Sigmoid colon (tissue), 7 donors: ENCODE data around the gene USP40. TPM values are rescaled to one million over a fixed set of nuclear protein-coding genes. Genes with fewer than 3 reads are reported as not detected.

Experiments used
- DNase-seq: peaks from one replicate; pipeline ENCODE4 v3.0.0-alpha.2; 2019
- H3K27ac ChIP-seq, 4 donors: fragments of 200-600 bp; sonication (generic); one replicate each; pipeline ENCODE4 v1.5.1; 2016 to 2019; ENCODE audit warnings: mild to moderate bottlenecking in 1 of 4
- H3K27me3 ChIP-seq, 3 donors: fragments of 200-600 bp; sonication (generic); one replicate each; pipeline ENCODE4 v1.5.1; 2019; ENCODE audit warnings: mild to moderate bottlenecking in 1 of 3
- H3K36me3 ChIP-seq, 4 donors: fragments of 200-600 bp; sonication (generic); one replicate each; pipeline ENCODE4 v1.5.1; 2016 to 2019
- H3K4me1 ChIP-seq, 4 donors: fragments of 200-600 bp; sonication (generic); one replicate each; pipeline ENCODE4 v1.5.1; 2017 to 2019
- H3K4me3 ChIP-seq, 4 donors: fragments of 200-600 bp; sonication (generic); one replicate each; pipeline ENCODE4 v1.5.1; 2017 to 2019; ENCODE audit warnings: mild to moderate bottlenecking in 2 of 4, moderate library complexity in 1 of 4
- H3K9me3 ChIP-seq, 4 donors: fragments of 200-600 bp in 3 of 4; sonication (generic) in 3 of 4; one replicate each; pipeline versions ENCODE4 v1.5.1 to v1.6.1; 2013 to 2019
- CTCF ChIP-seq, 4 experiments: fragments of 450-650 bp in 3 of 4; fragments of 200-600 bp in 1 of 4; IDR thresholded peaks; one replicate each; pipeline ENCODE4 v1.5.1; 2016 to 2019; ENCODE audit warnings: antibody characterized with exemption in 4 of 4, mild to moderate bottlenecking in 3 of 4, moderate library complexity in 2 of 4
- EP300 ChIP-seq, 4 donors: sonication (generic); formaldehyde crosslinking; IDR thresholded peaks; one replicate each; pipeline ENCODE4 v1.6.1; 2017; ENCODE audit warnings: antibody characterized with exemption in 4 of 4
- POLR2A ChIP-seq, 2 donors: fragments of 450-650 bp; IDR thresholded peaks; one replicate each; pipeline ENCODE4 v1.6.1; 2016; ENCODE audit warnings: antibody characterized with exemption in 2 of 2, mild to moderate bottlenecking in 2 of 2, moderate library complexity in 2 of 2
- POLR2AphosphoS5 ChIP-seq, 4 donors: sonication (generic); formaldehyde crosslinking; IDR thresholded peaks; one replicate each; pipeline ENCODE4 v1.6.1; 2017; ENCODE audit warnings: antibody characterized with exemption in 4 of 4
- WGBS, 2 donors: extraction: QIAGEN DNeasy Blood & Tissue Kit; methylation state at CpG; one replicate each; pipeline ENCODE4 v1.1.7; 2013; 5-methylcytosine and 5-hydroxymethylcytosine counted together
- intact Hi-C: fragments of 100-400 bp; cut with DNase I; formaldehyde crosslinking; loops from one replicate; pipeline ENCODE4 v1.15.1; 2023
- polyA plus RNA-seq, 3 donors: library from polyadenylated mRNA; stranded (reverse); fragments of 200-250 nt; gene quantifications; one replicate each; pipeline ENCODE4 v1.2.3, GENCODE V29; 2013
- total RNA-seq, 4 donors: library from RNA; depleted of rRNA; stranded (reverse); fragments of >200 nt; gene quantifications; one replicate each; pipeline ENCODE4 v1.1.0, GENCODE V29; 2016
- donor health status: healthy with polysubstance abuse.
- donor health status: Bipolar disorder and iron deficiency.
- donor health status: healthy.

Gene USP40
- total and polyA plus RNA-seq, 7 donors: 9.6 to 34.5 (median 23.4) TPM

DNA sequence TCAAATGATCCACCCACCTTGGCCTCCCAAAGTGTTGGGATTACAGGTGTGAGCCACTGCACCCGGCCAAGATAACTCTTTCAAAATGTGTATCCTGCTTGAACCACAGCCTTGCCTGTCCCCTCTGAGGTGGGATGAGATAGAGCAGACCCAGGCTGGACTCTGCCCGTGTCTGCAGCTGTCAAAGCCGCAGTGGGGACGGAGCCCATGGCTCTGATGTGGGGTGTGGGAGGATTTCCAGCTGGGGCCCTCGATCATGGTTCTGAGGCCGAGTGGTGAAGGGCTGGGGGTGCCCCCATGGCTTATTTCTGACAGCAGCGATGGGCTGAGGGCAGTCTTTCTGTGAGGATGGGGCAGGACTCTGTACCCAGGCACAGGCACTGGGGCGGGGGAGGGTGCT lies 107.8 kb downstream of the USP40 start:
- Histone ChIP-seq H3K9me3 (no peaks in the 10 kb centered on the region), H3K27me3 (no peaks in the 10 kb centered on the region), H3K27ac (no peak overlapping the region), H3K36me3 (peaks cover 14 to 100% (median 64%) of the 10 kb centered on the region in 4 donors), H3K4me1 (no peaks in the 10 kb centered on the region), H3K4me3 (no peak overlapping the region)
- 93 to 94% methylated on average over 8 of the region's 8 CpGs for WGBS, 2 donors
- TF ChIP-seq POLR2A (IDR thresholded peaks at IDR 0.05): no peak
- TF ChIP-seq EP300 (IDR thresholded peaks at IDR 0.05): no peak
- TF ChIP-seq POLR2AphosphoS5 (IDR thresholded peaks at IDR 0.05): no peak
- TF ChIP-seq CTCF (IDR thresholded peaks at IDR 0.05): no peak
- DNase-seq: no peak
- intact Hi-C loops: no loop called here

GRCh38 chr2:233458031-233458610 lies 108.5 kb downstream of the USP40 start:
- intact Hi-C loops: no loop called here
- no peak for TF ChIP-seq EP300 (IDR thresholded peaks at IDR 0.05)
- TF ChIP-seq CTCF (IDR thresholded peaks at IDR 0.05): no peak
- no peak for TF ChIP-seq POLR2AphosphoS5 (IDR thresholded peaks at IDR 0.05)
- no peak for TF ChIP-seq POLR2A (IDR thresholded peaks at IDR 0.05)
- 95 to 97% methylated on average over 20 of the region's 20 CpGs for WGBS, 2 donors
- no peak for DNase-seq
- H3K36me3 ChIP-seq: peaks cover 10 to 97% (median 65%) of the 10 kb centered on the region in 4 donors
- no peak overlapping the region for H3K27ac ChIP-seq
- peaks cover 0 to 1% (median 0%) of the 10 kb centered on the region in 4 donors for H3K4me1 ChIP-seq
- no peak overlapping the region for H3K4me3 ChIP-seq
- H3K27me3 ChIP-seq: no peaks in the 10 kb centered on the region
- H3K9me3 ChIP-seq: no peaks in the 10 kb centered on the region

GRCh38 chr2:233457356-233457755 lies 109.2 kb downstream of the USP40 start:
- peaks cover 4 to 97% (median 60%) of the 10 kb centered on the region in 4 donors for H3K36me3 ChIP-seq

GRCh38 chr2:233456934-233457333 lies 109.6 kb downstream of the USP40 start:
- Histone ChIP-seq H3K36me3 (peaks cover 4 to 97% (median 56%) of the 10 kb centered on the region in 4 donors), H3K27ac (no peak overlapping the region), H3K27me3 (no peaks in the 10 kb centered on the region), H3K9me3 (no peaks in the 10 kb centered on the region), H3K4me3 (no peak overlapping the region), H3K4me1 (peaks cover 0 to 6% (median 0%) of the 10 kb centered on the region in 4 donors)
- intact Hi-C loops: no loop called here
- TF ChIP-seq EP300 (IDR thresholded peaks at IDR 0.05): no peak
- TF ChIP-seq POLR2A (IDR thresholded peaks at IDR 0.05): no peak
- TF ChIP-seq POLR2AphosphoS5 (IDR thresholded peaks at IDR 0.05): no peak
- no peak for TF ChIP-seq CTCF (IDR thresholded peaks at IDR 0.05)
- no peak for DNase-seq
- WGBS, 2 donors: 93% methylated on average over 5 of the region's 5 CpGs

More at GRCh38 chr2:233457356-233457755, 109.2 kb downstream of the USP40 start:
- no peak overlapping the region for H3K4me3 ChIP-seq
- intact Hi-C loops: no loop called here
- H3K27ac ChIP-seq: no peak overlapping the region
- H3K4me1 ChIP-seq: peaks cover 0 to 6% (median 0%) of the 10 kb centered on the region in 4 donors
- no peak for TF ChIP-seq CTCF (IDR thresholded peaks at IDR 0.05)
- no peak for TF ChIP-seq POLR2AphosphoS5 (IDR thresholded peaks at IDR 0.05)
- no peak for TF ChIP-seq EP300 (IDR thresholded peaks at IDR 0.05)
- no peak for TF ChIP-seq POLR2A (IDR thresholded peaks at IDR 0.05)
- no peaks in the 10 kb centered on the region for H3K27me3 ChIP-seq
- WGBS, 2 donors: 95 to 96% methylated on average over 5 of the region's 5 CpGs
- no peak for DNase-seq
- no peaks in the 10 kb centered on the region for H3K9me3 ChIP-seq

GRCh38 chr2:233456111-233456510 lies 110.5 kb downstream of the USP40 start:
- Histone ChIP-seq H3K4me3 (no peak overlapping the region), H3K27ac (no peak overlapping the region), H3K27me3 (no peaks in the 10 kb centered on the region), H3K4me1 (peaks cover 0 to 6% (median 0%) of the 10 kb centered on the region in 4 donors), H3K9me3 (no peaks in the 10 kb centered on the region), H3K36me3 (peaks cover 4 to 97% (median 52%) of the 10 kb centered on the region in 4 donors)
- peak; percentile 21 for DNase-seq
- no peak for TF ChIP-seq POLR2A (IDR thresholded peaks at IDR 0.05)
- no peak for TF ChIP-seq EP300 (IDR thresholded peaks at IDR 0.05)
- no peak for TF ChIP-seq POLR2AphosphoS5 (IDR thresholded peaks at IDR 0.05)
- 93 to 96% methylated on average over 11 of the region's 11 CpGs for WGBS, 2 donors
- intact Hi-C loops: no loop called here
